Adipocyte (in vitro differentiated cells): ENCODE data around the gene ZNF692.

Experiments
- DNase-seq: peaks from one replicate; pipeline ENCODE4 v3.0.0-alpha.2; 2015; ENCODE audit warnings: low read depth
- H3K27me3 ChIP-seq: replicated peaks from 2 replicates; pipeline ENCODE4 v1.7.0; 2013; ENCODE audit warnings: mild to moderate bottlenecking, low read length, moderate library complexity; ENCODE audit not compliant: control insufficient read depth, insufficient read depth
- H3K36me3 ChIP-seq: 2 replicates; pipeline ENCODE4 v1.7.0; 2013; ENCODE audit warnings: low read length, mild to moderate bottlenecking, moderate library complexity; ENCODE audit not compliant: control insufficient read depth, insufficient read depth, severe bottlenecking
- H3K4me1 ChIP-seq: 2 replicates; pipeline ENCODE4 v1.7.0; 2013; ENCODE audit warnings: mild to moderate bottlenecking, low read length, moderate library complexity; ENCODE audit not compliant: control insufficient read depth, insufficient read depth
- H3K4me3 ChIP-seq: 2 replicates; pipeline ENCODE4 v1.7.0; 2013; ENCODE audit warnings: mild to moderate bottlenecking, low read length, moderate library complexity
- H3K9ac ChIP-seq: 2 replicates; pipeline ENCODE4 v1.7.0; 2013; ENCODE audit warnings: mild to moderate bottlenecking, low read length, moderate library complexity
- H3K9me3 ChIP-seq: 2 replicates; pipeline ENCODE4 v1.7.0; 2013; ENCODE audit warnings: mild to moderate bottlenecking, low read length, moderate library complexity; ENCODE audit not compliant: control insufficient read depth

Gene ZNF692

GRCh38 chr1:248821101-248821500 is 37.8 kb downstream of the ZNF692 start:
- Histone ChIP-seq H3K36me3 (peaks cover 32% of the 10 kb centered on the region), H3K4me3 (peak overlapping the region; percentile 24), H3K27me3 (no peaks in the 10 kb centered on the region), H3K4me1 (peaks cover 61% of the 10 kb centered on the region), H3K9ac (no peak overlapping the region), H3K9me3 (no peaks in the 10 kb centered on the region)
- DNase-seq: peak; percentile 56

GRCh38 chr1:248820041-248820585 is 38.8 kb downstream of the ZNF692 start:
- no peaks in the 10 kb centered on the region for H3K9me3 ChIP-seq
- no peak overlapping the region for H3K4me3 ChIP-seq
- DNase-seq: no peak
- H3K9ac ChIP-seq: no peak overlapping the region
- no peaks in the 10 kb centered on the region for H3K27me3 ChIP-seq
- H3K36me3 ChIP-seq: peaks cover 42% of the 10 kb centered on the region
- H3K4me1 ChIP-seq: peaks cover 59% of the 10 kb centered on the region

- Histone ChIP-seq H3K9ac (no peak overlapping the region), H3K4me1 (peaks cover 46% of the 10 kb centered on the region), H3K4me3 (no peak overlapping the region), H3K9me3 (no peaks in the 10 kb centered on the region), H3K36me3 (peaks cover 50% of the 10 kb centered on the region), H3K27me3 (no peaks in the 10 kb centered on the region)
- DNase-seq: no peak
Measured at GRCh38 chr1:248818505-248819374, 40.1 kb downstream of the ZNF692 start.

- Histone ChIP-seq H3K4me3 (no peak overlapping the region), H3K36me3 (peaks cover 63% of the 10 kb centered on the region)
Measured at GRCh38 chr1:248817065-248817464, 41.8 kb downstream of the ZNF692 start.

GRCh38 chr1:248816042-248816851 is 42.6 kb downstream of the ZNF692 start:
- peaks cover 69% of the 10 kb centered on the region for H3K36me3 ChIP-seq
- no peaks in the 10 kb centered on the region for H3K9me3 ChIP-seq
- H3K4me3 ChIP-seq: no peak overlapping the region
- H3K9ac ChIP-seq: no peak overlapping the region
- peaks cover 21% of the 10 kb centered on the region for H3K4me1 ChIP-seq
- no peaks in the 10 kb centered on the region for H3K27me3 ChIP-seq
- DNase-seq: no peak

More at GRCh38 chr1:248817065-248817464, 41.8 kb downstream of the ZNF692 start:
- Histone ChIP-seq H3K9ac (no peak overlapping the region), H3K9me3 (no peaks in the 10 kb centered on the region), H3K27me3 (no peaks in the 10 kb centered on the region), H3K4me1 (peaks cover 29% of the 10 kb centered on the region)
- DNase-seq: no peak

- peaks cover 67% of the 10 kb centered on the region for H3K36me3 ChIP-seq
- no peaks in the 10 kb centered on the region for H3K9me3 ChIP-seq
- H3K9ac ChIP-seq: no peak overlapping the region
Measured at GRCh38 chr1:248815407-248816034, 43.4 kb downstream of the ZNF692 start.

GRCh38 chr1:248814351-248814750 is 44.5 kb downstream of the ZNF692 start:
- no peak for DNase-seq
- Histone ChIP-seq H3K36me3 (peaks cover 60% of the 10 kb centered on the region), H3K9me3 (no peaks in the 10 kb centered on the region), H3K4me1 (peaks cover 19% of the 10 kb centered on the region), H3K9ac (no peak overlapping the region), H3K27me3 (no peaks in the 10 kb centered on the region), H3K4me3 (no peak overlapping the region)

More at GRCh38 chr1:248815407-248816034, 43.4 kb downstream of the ZNF692 start:
- DNase-seq: no peak
- H3K27me3 ChIP-seq: no peaks in the 10 kb centered on the region
- peaks cover 22% of the 10 kb centered on the region for H3K4me1 ChIP-seq
- H3K4me3 ChIP-seq: no peak overlapping the region

GRCh38 chr1:248813546-248813945 is 45.3 kb downstream of the ZNF692 start:
- Histone ChIP-seq H3K27me3 (no peaks in the 10 kb centered on the region), H3K4me3 (no peak overlapping the region), H3K4me1 (peaks cover 13% of the 10 kb centered on the region), H3K9ac (no peak overlapping the region), H3K9me3 (no peaks in the 10 kb centered on the region), H3K36me3 (peaks cover 57% of the 10 kb centered on the region)
- DNase-seq: no peak

GRCh38 chr1:248812736-248813425 is 46.0 kb downstream of the ZNF692 start:
- no peak for DNase-seq
- no peaks in the 10 kb centered on the region for H3K9me3 ChIP-seq

GRCh38 chr1:248811514-248812490 is 47.1 kb downstream of the ZNF692 start:
- H3K27me3 ChIP-seq: no peaks in the 10 kb centered on the region
- no peak overlapping the region for H3K4me3 ChIP-seq
- no peak overlapping the region for H3K9ac ChIP-seq
- DNase-seq: no peak
- H3K36me3 ChIP-seq: peaks cover 54% of the 10 kb centered on the region
- peaks cover 11% of the 10 kb centered on the region for H3K4me1 ChIP-seq
- H3K9me3 ChIP-seq: no peaks in the 10 kb centered on the region

More at GRCh38 chr1:248812736-248813425, 46.0 kb downstream of the ZNF692 start:
- Histone ChIP-seq H3K9ac (no peak overlapping the region), H3K36me3 (peaks cover 57% of the 10 kb centered on the region), H3K27me3 (no peaks in the 10 kb centered on the region), H3K4me3 (no peak overlapping the region), H3K4me1 (peaks cover 11% of the 10 kb centered on the region)
